Measurements from ENCODE around the gene ZNF133.
"Not testable (repeated sequence)": the region's sequence is repeated elsewhere in the genome, so short reads cannot be mapped to it uniquely, and the experiment has no call there.

Gene ZNF133

GRCh38 chr20:18316166-18316565 lies 27.8 kb downstream of the ZNF133 start:
- no peak for DNase-seq (ENCODE audit: low read depth, low spot score)
- H3K36me3 ChIP-seq (ENCODE audit: insufficient read depth, low read length): peaks cover 3% of the 10 kb centered on the region; the same call in 1 of the 2 replicates
- H3K9me3 ChIP-seq (ENCODE audit: low read depth, low read length): no peaks in the 10 kb centered on the region
- TF ChIP-seq FOXP2 (optimal IDR thresholded peaks at IDR 0.05; ENCODE audit: control extremely low read depth, extremely low read length, insufficient read depth) (no peak), EZH2 (IDR thresholded peaks at IDR 0.05) (no peak)
- H3K27ac ChIP-seq: no peak overlapping the region
- no peak overlapping the region for H3K9ac ChIP-seq (ENCODE audit: insufficient read length)
- H3K4me3 ChIP-seq: no peak overlapping the region

DNA sequence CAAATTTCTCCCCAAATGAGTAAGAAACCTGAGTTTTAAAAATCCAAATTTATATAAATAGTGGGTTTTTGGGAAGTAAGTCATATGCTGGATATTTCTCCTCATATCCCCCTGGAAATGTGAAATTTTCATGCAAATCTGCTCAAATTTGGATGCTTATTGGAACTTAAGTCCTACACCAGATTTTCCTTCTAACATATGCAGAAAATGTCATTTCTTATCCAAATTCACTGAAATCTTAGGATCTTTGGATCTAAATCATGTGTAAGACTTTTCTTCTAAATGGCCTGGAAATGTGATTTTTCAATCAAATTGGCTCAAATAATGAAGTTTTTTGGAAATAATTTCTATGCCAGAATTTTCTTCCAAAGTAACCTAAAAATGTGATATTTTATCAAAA lies 33.0 kb downstream of the ZNF133 start:
- TF ChIP-seq POLR2AphosphoS5 (IDR thresholded peaks at IDR 0.05; ENCODE audit: borderline replicate concordance, low read depth, low read length): no peak
- H3K4me3 ChIP-seq: no peak overlapping the region

DNA sequence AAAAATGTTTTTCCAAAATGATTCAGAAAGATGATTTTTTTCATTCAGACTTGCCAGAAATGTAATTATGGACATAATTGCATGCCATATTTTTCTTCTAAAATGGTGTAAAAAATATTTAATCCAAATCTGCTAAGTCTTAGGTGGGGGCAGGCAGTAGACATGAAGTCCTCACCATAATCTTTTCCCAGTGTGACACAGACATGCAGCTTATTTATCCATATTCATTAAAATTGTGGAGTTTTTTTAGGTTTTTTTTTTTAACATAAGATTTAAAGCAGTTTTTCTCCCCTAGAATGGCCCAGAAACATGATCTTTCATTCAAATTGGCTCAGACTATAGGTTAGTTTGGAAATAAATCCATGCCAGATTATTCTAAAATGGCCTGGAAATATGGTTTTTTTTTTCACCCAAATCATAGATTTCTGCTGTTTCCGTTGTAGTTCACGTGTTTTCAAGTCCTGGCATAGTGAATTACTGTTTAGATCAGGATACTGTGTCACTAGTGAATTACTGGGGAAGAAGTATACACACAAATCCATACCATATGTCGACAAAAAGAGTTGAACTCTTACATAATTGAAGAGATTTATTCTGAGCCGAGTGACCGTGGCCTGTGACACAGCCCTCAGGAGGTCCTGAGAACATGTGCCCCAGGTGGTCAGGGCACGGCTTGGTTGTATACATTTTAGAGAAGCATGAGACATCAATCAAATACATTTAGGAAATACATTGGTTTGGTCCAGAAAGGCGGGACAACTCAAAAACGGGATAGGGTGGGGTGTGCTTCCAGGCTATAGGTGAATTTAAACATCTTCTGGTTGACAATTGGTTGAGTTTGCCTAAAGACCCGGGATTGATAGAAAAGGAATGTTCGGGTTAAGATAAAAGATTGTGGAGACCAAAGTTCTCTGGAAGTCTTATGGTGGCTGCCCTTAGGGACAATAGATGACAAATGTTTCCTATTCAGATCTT lies 33.9 kb downstream of the ZNF133 start:
- TF ChIP-seq EZH2 (IDR thresholded peaks at IDR 0.05): no peak
- TF ChIP-seq POLR2AphosphoS5 (IDR thresholded peaks at IDR 0.05; ENCODE audit: borderline replicate concordance, low read depth, low read length): no peak
- no peak for TF ChIP-seq FOXP2 (optimal IDR thresholded peaks at IDR 0.05; ENCODE audit: control extremely low read depth, extremely low read length, insufficient read depth)
- Histone ChIP-seq H3K27ac (no peak overlapping the region), H3K4me3 (no peak overlapping the region), H3K9ac (ENCODE audit: insufficient read length) (no peak overlapping the region), H3K9me3 (ENCODE audit: low read depth, low read length) (no peaks in the 10 kb centered on the region), H3K36me3 (ENCODE audit: insufficient read depth, low read length) (no peaks in the 10 kb centered on the region)
- DNase-seq (ENCODE audit: low read depth, low spot score): no peak

More for the DNA sequence above, 33.0 kb downstream of the ZNF133 start:
- Histone ChIP-seq H3K27ac (no peak overlapping the region), H3K36me3 (ENCODE audit: insufficient read depth, low read length) (no peaks in the 10 kb centered on the region; the same call in 1 of the 2 replicates), H3K9ac (ENCODE audit: insufficient read length) (no peak overlapping the region), H3K9me3 (ENCODE audit: low read depth, low read length) (no peaks in the 10 kb centered on the region)
- DNase-seq (ENCODE audit: low read depth, low spot score): no peak

DNA sequence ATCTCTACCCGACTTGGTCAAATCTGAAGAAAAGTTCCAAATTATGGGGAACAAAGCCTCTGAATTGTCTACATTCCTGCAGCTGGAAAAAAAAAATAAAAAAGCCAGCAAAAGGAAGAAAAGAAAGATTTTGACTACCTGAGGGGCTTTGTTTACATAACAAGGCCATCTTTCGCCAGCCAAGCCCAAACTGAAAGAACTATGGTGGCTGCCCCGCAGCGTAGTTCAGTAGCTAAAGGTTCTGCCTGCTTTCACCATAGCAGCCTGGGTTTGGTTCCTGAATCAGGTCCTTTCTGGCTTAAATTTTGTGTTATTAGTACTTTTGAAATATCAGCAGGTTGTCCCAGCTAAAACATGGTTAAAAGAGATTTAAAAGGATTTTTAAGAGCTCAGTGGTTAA lies 35.4 kb downstream of the ZNF133 start:
- H3K36me3 ChIP-seq (ENCODE audit: insufficient read depth, low read length): no peaks in the 10 kb centered on the region
- no peak overlapping the region for H3K27ac ChIP-seq
- H3K9ac ChIP-seq (ENCODE audit: insufficient read length): no peak overlapping the region
- H3K9me3 ChIP-seq (ENCODE audit: low read depth, low read length): no peaks in the 10 kb centered on the region
- no peak overlapping the region for H3K4me3 ChIP-seq
- TF ChIP-seq EZH2 (IDR thresholded peaks at IDR 0.05) (no peak), POLR2AphosphoS5 (IDR thresholded peaks at IDR 0.05; ENCODE audit: borderline replicate concordance, low read depth, low read length) (no peak), FOXP2 (optimal IDR thresholded peaks at IDR 0.05; ENCODE audit: control extremely low read depth, extremely low read length, insufficient read depth) (no peak)
- DNase-seq (ENCODE audit: low read depth, low spot score): no peak

DNA sequence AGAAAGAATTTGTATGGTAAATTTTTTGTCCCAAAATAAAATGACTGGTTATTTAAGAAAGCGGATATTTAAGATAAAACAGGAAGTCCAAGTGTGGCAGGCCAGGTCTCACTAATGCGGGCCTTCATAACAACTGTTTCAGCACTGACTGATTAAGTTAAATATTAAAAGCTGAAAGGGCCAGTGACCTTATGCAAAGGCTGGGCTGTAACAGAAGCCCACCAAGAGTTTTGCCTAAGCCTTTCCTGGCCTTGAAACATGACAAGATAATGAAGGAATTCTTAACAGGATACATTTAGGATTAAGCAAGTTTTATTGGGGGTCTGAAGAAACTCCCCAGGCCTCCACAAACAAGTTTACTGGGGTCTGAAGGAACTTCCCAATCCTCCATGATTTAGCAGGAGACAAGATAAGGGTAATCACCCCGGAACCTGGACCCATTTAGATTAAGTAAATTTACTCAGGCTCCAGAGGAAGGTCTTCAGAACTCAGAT lies 36.3 kb downstream of the ZNF133 start:
- Histone ChIP-seq H3K27ac (no peak overlapping the region), H3K9ac (ENCODE audit: insufficient read length) (no peak overlapping the region), H3K9me3 (ENCODE audit: low read depth, low read length) (no peaks in the 10 kb centered on the region), H3K36me3 (ENCODE audit: insufficient read depth, low read length) (no peaks in the 10 kb centered on the region), H3K4me3 (no peak overlapping the region)
- TF ChIP-seq POLR2AphosphoS5 (IDR thresholded peaks at IDR 0.05; ENCODE audit: borderline replicate concordance, low read depth, low read length) (no peak), EZH2 (IDR thresholded peaks at IDR 0.05) (no peak), FOXP2 (optimal IDR thresholded peaks at IDR 0.05; ENCODE audit: control extremely low read depth, extremely low read length, insufficient read depth) (no peak)
- no peak for DNase-seq (ENCODE audit: low read depth, low spot score)

GRCh38 chr20:18326990-18327389 lies 38.7 kb downstream of the ZNF133 start:
- Histone ChIP-seq H3K9ac (ENCODE audit: insufficient read length) (no peak overlapping the region), H3K27ac (no peak overlapping the region), H3K9me3 (ENCODE audit: low read depth, low read length) (no peaks in the 10 kb centered on the region), H3K4me3 (no peak overlapping the region), H3K36me3 (ENCODE audit: insufficient read depth, low read length) (no peaks in the 10 kb centered on the region)
- no peak for TF ChIP-seq FOXP2 (optimal IDR thresholded peaks at IDR 0.05; ENCODE audit: control extremely low read depth, extremely low read length, insufficient read depth)
- TF ChIP-seq EZH2 (IDR thresholded peaks at IDR 0.05): no peak
- TF ChIP-seq POLR2AphosphoS5 (IDR thresholded peaks at IDR 0.05; ENCODE audit: borderline replicate concordance, low read depth, low read length): no peak
- DNase-seq (ENCODE audit: low read depth, low spot score): no peak

DNA sequence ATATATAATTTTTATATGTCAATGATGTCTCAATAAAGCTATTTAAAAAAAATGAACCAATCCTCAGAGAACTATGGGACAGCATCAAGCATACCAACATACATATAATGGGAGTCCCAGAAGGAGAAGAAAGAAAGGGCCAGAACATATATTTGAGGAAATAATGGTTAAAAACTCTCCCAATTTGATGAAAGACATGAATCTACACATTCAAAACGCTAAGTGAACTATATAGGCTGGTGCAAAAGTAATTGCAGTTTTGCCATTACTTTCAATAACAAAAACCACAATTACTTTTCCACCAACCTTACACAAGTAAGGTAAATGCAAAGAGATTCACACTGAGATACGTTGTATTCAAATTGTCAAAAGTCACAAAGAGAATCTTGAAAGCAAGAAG lies 43.4 kb downstream of the ZNF133 start:
- Histone ChIP-seq H3K9me3 (ENCODE audit: low read depth, low read length) (peaks cover 3% of the 10 kb centered on the region; the same call in 1 of the 2 replicates), H3K27ac (no peak overlapping the region), H3K9ac (ENCODE audit: insufficient read length) (no peak overlapping the region), H3K36me3 (ENCODE audit: insufficient read depth, low read length) (no peaks in the 10 kb centered on the region), H3K4me3 (no peak overlapping the region)
- no peak for DNase-seq (ENCODE audit: low read depth, low spot score)
- TF ChIP-seq POLR2AphosphoS5 (IDR thresholded peaks at IDR 0.05; ENCODE audit: borderline replicate concordance, low read depth, low read length) (no peak), FOXP2 (optimal IDR thresholded peaks at IDR 0.05; ENCODE audit: control extremely low read depth, extremely low read length, insufficient read depth) (no peak), EZH2 (IDR thresholded peaks at IDR 0.05) (no peak)

DNA sequence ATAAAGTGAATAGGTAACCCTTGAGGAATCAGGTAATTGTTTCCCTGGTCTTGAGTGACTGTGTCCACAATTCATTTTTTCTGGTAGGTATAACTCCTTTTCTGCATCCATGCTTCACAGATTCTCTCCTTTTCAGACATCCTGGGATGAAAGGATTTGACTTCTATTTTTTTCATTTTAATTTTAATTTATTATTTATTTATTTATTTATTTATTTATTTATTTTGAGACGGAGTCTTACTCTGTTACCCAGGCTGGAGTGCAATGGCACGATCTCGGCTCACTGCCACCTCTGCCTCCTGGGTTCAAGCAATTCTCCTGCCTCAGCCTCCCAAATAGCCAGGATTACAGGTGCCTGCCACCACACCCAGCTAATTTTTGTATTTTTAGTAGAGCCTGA lies 61.4 kb downstream of the ZNF133 start:
- not testable (repeated sequence) for H3K9me3 ChIP-seq (ENCODE audit: low read depth, low read length); H3K27ac ChIP-seq; DNase-seq (ENCODE audit: low read depth, low spot score); H3K9ac ChIP-seq (ENCODE audit: insufficient read length); H3K4me3 ChIP-seq; H3K36me3 ChIP-seq (ENCODE audit: insufficient read depth, low read length)

- no peaks in the 10 kb centered on the region for H3K36me3 ChIP-seq (ENCODE audit: insufficient read depth, low read length)
- DNase-seq (ENCODE audit: low read depth, low spot score): no peak
- TF ChIP-seq EZH2 (IDR thresholded peaks at IDR 0.05) (no peak), POLR2AphosphoS5 (IDR thresholded peaks at IDR 0.05; ENCODE audit: borderline replicate concordance, low read depth, low read length) (no peak), FOXP2 (optimal IDR thresholded peaks at IDR 0.05; ENCODE audit: control extremely low read depth, extremely low read length, insufficient read depth) (no peak)
These were observed 71.5 kb downstream of the ZNF133 start for GRCh38 chr20:18359854-18360253.

More at GRCh38 chr20:18359854-18360253, 71.5 kb downstream of the ZNF133 start:
- no peak overlapping the region for H3K9ac ChIP-seq (ENCODE audit: insufficient read length)
- no peak overlapping the region for H3K27ac ChIP-seq
- peaks cover 1% of the 10 kb centered on the region; the same call in 1 of the 2 replicates for H3K9me3 ChIP-seq (ENCODE audit: low read depth, low read length)
- no peak overlapping the region for H3K4me3 ChIP-seq
